HEK293 (cell line): ENCODE measurements around the gene FHIT.

Experiments
- CTCF ChIA-PET: fragments of 350-600 bp; formaldehyde crosslinking; extraction: SDS; loops from one replicate; lab custom pipeline; 2021; ENCODE audit warnings: antibody characterized with exemption; lab: Yijun Ruan, JAX
- POLR2A ChIA-PET: fragments of 300-600 bp; formaldehyde crosslinking; extraction: SDS; loops from one replicate; lab custom pipeline; 2020; ENCODE audit warnings: antibody characterized with exemption, inconsistent platforms; lab: Yijun Ruan, JAX
- H3K27ac ChIP-seq: fragments of 200-500 bp; sonication (Bioruptor generic); 2 replicates; pipeline ENCODE4 v1.5.1; 2014; ENCODE audit warnings: low read depth, low read length, control low read depth, inconsistent platforms; ENCODE audit errors: extremely low read depth
- H3K36me3 ChIP-seq, 2 experiments: fragments of 200-500 bp in 1 of 2; sonication (Bioruptor generic) in 1 of 2; 1 replicate in 1 of 2; 2 replicates in 1 of 2; pipeline ENCODE4 v1.5.1; 2014 to 2017; ENCODE audit warnings: inconsistent platforms in 2 of 2, low read length in 2 of 2; ENCODE audit not compliant: control insufficient read depth in 2 of 2, insufficient read depth in 1 of 2
- H3K4me1 ChIP-seq: fragments of 200-500 bp; sonication (Bioruptor generic); 2 replicates; pipeline ENCODE4 v1.5.1; 2014; ENCODE audit warnings: mild to moderate bottlenecking, low read length, inconsistent platforms; ENCODE audit not compliant: control insufficient read depth, insufficient read depth
- H3K4me3 ChIP-seq: 2 replicates; pipeline ENCODE4 v1.5.1; 2011; ENCODE audit warnings: low read depth, mild to moderate bottlenecking, control low read depth, low read length, moderate library complexity
- H3K9me3 ChIP-seq: fragments of 200-500 bp; sonication (Bioruptor generic); 2 replicates; pipeline ENCODE4 v1.5.1; 2014; ENCODE audit warnings: low read depth, low read length, inconsistent platforms; ENCODE audit not compliant: control insufficient read depth, insufficient read depth
- FEZF1 ChIP-seq: fragments of 450-650 bp; formaldehyde crosslinking; IDR thresholded peaks from 2 replicates; pipeline ENCODE4 v1.5.1; 2016; ENCODE audit warnings: missing biosample characterization, missing genetic modification characterization
- GLI4 ChIP-seq: fragments of 450-650 bp; formaldehyde crosslinking; IDR thresholded peaks from 2 replicates; pipeline ENCODE4 v1.5.1; 2016; ENCODE audit warnings: missing biosample characterization, missing genetic modification characterization
- HOXA7 ChIP-seq: sonication (generic); formaldehyde crosslinking; IDR thresholded peaks from 2 replicates; pipeline ENCODE4 v1.8.1; 2022; ENCODE audit warnings: missing genetic modification reagents, borderline replicate concordance
- MZF1 ChIP-seq: fragments of 450-650 bp; formaldehyde crosslinking; IDR thresholded peaks from 2 replicates; pipeline ENCODE4 v1.5.1; 2017; ENCODE audit warnings: missing biosample characterization, missing genetic modification characterization, borderline replicate concordance
- OVOL3 ChIP-seq: fragments of 450-650 bp; formaldehyde crosslinking; IDR thresholded peaks from 2 replicates; pipeline ENCODE4 v1.5.1; 2016; ENCODE audit warnings: missing biosample characterization, missing genetic modification characterization
- PRDM1 ChIP-seq: fragments of 450-650 bp; formaldehyde crosslinking; IDR thresholded peaks from 2 replicates; pipeline ENCODE4; 2016; ENCODE audit warnings: missing biosample characterization, missing genetic modification characterization
- YY2 ChIP-seq: fragments of 450-650 bp; formaldehyde crosslinking; IDR thresholded peaks from 2 replicates; pipeline ENCODE4 v1.5.1; 2016; ENCODE audit warnings: missing biosample characterization, missing genetic modification characterization
- ZBTB26 ChIP-seq: fragments of 450-650 bp; formaldehyde crosslinking; optimal IDR thresholded peaks from 2 replicates; pipeline ENCODE3; 2016; ENCODE audit warnings: missing biosample characterization, mild to moderate bottlenecking, missing genetic modification characterization
- ZBTB7A ChIP-seq: fragments of 450-650 bp; formaldehyde crosslinking; IDR thresholded peaks from 2 replicates; pipeline ENCODE4 v1.5.1; 2016; ENCODE audit warnings: low read depth, missing biosample characterization, missing genetic modification characterization
- ZFP37 ChIP-seq: fragments of 450-650 bp; formaldehyde crosslinking; IDR thresholded peaks from 2 replicates; pipeline ENCODE4 v1.5.1; 2016; ENCODE audit warnings: missing biosample characterization, missing genetic modification characterization
- ZIC2 ChIP-seq: fragments of 450-650 bp; formaldehyde crosslinking; IDR thresholded peaks from 2 replicates; pipeline ENCODE4 v1.5.1; 2016; ENCODE audit warnings: missing biosample characterization, missing genetic modification characterization
- ZNF140 ChIP-seq: fragments of 450-650 bp; formaldehyde crosslinking; IDR thresholded peaks from 2 replicates; pipeline ENCODE4 v1.5.1; 2016; ENCODE audit warnings: missing biosample characterization, missing genetic modification characterization
- ZNF175 ChIP-seq: fragments of 450-650 bp; formaldehyde crosslinking; IDR thresholded peaks from 2 replicates; pipeline ENCODE4 v1.5.1; 2016; ENCODE audit warnings: missing biosample characterization, missing genetic modification characterization
- ZNF184 ChIP-seq: fragments of 450-650 bp; IDR thresholded peaks from 2 replicates; pipeline ENCODE4 v1.5.1; 2018; ENCODE audit warnings: missing biosample characterization, mild to moderate bottlenecking, missing genetic modification characterization
- ZNF221 ChIP-seq: fragments of 450-650 bp; formaldehyde crosslinking; IDR thresholded peaks from 2 replicates; pipeline ENCODE4 v1.5.1; 2017; ENCODE audit warnings: missing biosample characterization, missing genetic modification characterization, borderline replicate concordance
- ZNF26 ChIP-seq: fragments of 450-650 bp; formaldehyde crosslinking; IDR thresholded peaks from 2 replicates; pipeline ENCODE4 v1.5.1; 2016; ENCODE audit warnings: missing biosample characterization, missing genetic modification characterization
- ZNF266 ChIP-seq: fragments of 450-650 bp; formaldehyde crosslinking; IDR thresholded peaks from 2 replicates; pipeline ENCODE4 v1.5.1; 2016; ENCODE audit warnings: missing biosample characterization, missing genetic modification characterization, low read depth
- ZNF274 ChIP-seq, 2 experiments: fragments of 200-500 bp in 1 of 2; fragments of 450-650 bp in 1 of 2; sonication (Bioruptor generic) in 1 of 2; formaldehyde crosslinking in 1 of 2; IDR thresholded peaks; 2 replicates each; pipeline versions ENCODE4 v1.5.1 to v1.6.1; 2014 to 2016; ENCODE audit warnings: borderline replicate concordance in 1 of 2, inconsistent platforms in 1 of 2, low read length in 1 of 2, missing biosample characterization in 1 of 2, missing genetic modification characterization in 1 of 2
- ZNF292 ChIP-seq: fragments of 450-650 bp; formaldehyde crosslinking; IDR thresholded peaks from 2 replicates; pipeline ENCODE4 v1.5.1; 2016; ENCODE audit warnings: low read depth, missing biosample characterization, missing genetic modification characterization, borderline replicate concordance
- ZNF324 ChIP-seq: fragments of 450-650 bp; formaldehyde crosslinking; IDR thresholded peaks from 2 replicates; pipeline ENCODE4 v1.5.1; 2016; ENCODE audit warnings: missing biosample characterization, missing genetic modification characterization
- ZNF37A ChIP-seq: fragments of 450-650 bp; IDR thresholded peaks from 2 replicates; pipeline ENCODE4 v1.5.1; 2018; ENCODE audit warnings: missing biosample characterization, missing genetic modification characterization
- ZNF394 ChIP-seq: fragments of 450-650 bp; formaldehyde crosslinking; IDR thresholded peaks from 2 replicates; pipeline ENCODE4 v1.5.1; 2016; ENCODE audit warnings: missing biosample characterization, missing genetic modification characterization, mild to moderate bottlenecking, moderate library complexity, borderline replicate concordance
- ZNF501 ChIP-seq: fragments of 450-650 bp; formaldehyde crosslinking; IDR thresholded peaks from 2 replicates; pipeline ENCODE4 v1.5.1; 2016; ENCODE audit warnings: missing biosample characterization, missing genetic modification characterization
- ZNF521 ChIP-seq: fragments of 450-650 bp; formaldehyde crosslinking; IDR thresholded peaks from 2 replicates; pipeline ENCODE4 v1.5.1; 2017; ENCODE audit warnings: missing biosample characterization, mild to moderate bottlenecking, missing genetic modification characterization
- ZNF701 ChIP-seq: fragments of 450-650 bp; formaldehyde crosslinking; IDR thresholded peaks from 2 replicates; pipeline ENCODE4 v1.5.1; 2016; ENCODE audit warnings: missing biosample characterization, missing genetic modification characterization
- ZNF747 ChIP-seq: fragments of 450-650 bp; formaldehyde crosslinking; IDR thresholded peaks from 2 replicates; pipeline ENCODE4 v1.5.1; 2016; ENCODE audit warnings: missing biosample characterization, missing genetic modification characterization
- ZNF837 ChIP-seq: fragments of 450-650 bp; formaldehyde crosslinking; IDR thresholded peaks from 2 replicates; pipeline ENCODE4 v1.5.1; 2016; ENCODE audit warnings: missing biosample characterization, missing genetic modification characterization
- TF ChIP-seq, protein P1 (sequence below): fragments of 450-650 bp; formaldehyde crosslinking; IDR thresholded peaks from 2 replicates; pipeline ENCODE4 v1.5.1; 2016; ENCODE audit warnings: missing biosample characterization, missing genetic modification characterization
- TF ChIP-seq, protein P2 (sequence below): fragments of 450-650 bp; formaldehyde crosslinking; IDR thresholded peaks from 2 replicates; pipeline ENCODE4 v1.5.1; 2016; ENCODE audit warnings: missing biosample characterization, missing genetic modification characterization, borderline replicate concordance

Gene FHIT

DNA sequence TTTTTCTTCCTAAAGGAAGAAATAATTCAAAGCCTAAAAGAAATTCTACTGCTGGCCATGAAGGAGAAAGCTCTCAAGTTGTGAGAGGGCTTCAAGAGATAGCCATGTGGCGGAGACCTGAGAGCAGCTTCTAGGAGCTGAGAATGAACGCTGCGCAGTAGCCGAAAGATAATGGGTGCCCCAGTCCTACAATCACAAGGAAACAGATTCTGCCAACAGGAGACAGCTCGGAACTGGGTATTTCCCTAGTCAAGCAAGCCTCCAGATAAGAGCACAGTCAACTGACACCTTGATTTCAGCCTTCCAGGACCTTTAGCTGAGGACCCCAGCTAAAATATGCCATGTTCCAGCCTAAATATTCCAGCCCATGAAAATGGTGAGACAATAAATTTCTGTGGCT, 824.1 kb downstream of the FHIT start:
- Histone ChIP-seq H3K4me1 (no peaks in the 10 kb centered on the region), H3K4me3 (no peak overlapping the region), H3K27ac (no peak overlapping the region), H3K36me3 (no peaks in the 10 kb centered on the region), H3K9me3 (no peaks in the 10 kb centered on the region)
- TF ChIP-seq ZFP37 (tag by site-specific recombination) (no peak), ZNF37A (no peak), ZNF140 (tag by site-specific recombination) (no peak), ZNF747 (tag by site-specific recombination) (no peak), ZNF221 (no peak), ZNF837 (no peak), ZNF324 (tag by site-specific recombination) (no peak), GLI4 (tag by site-specific recombination) (no peak), MZF1 (tag by site-specific recombination) (no peak), ZBTB7A (tag by site-specific recombination) (no peak), YY2 (no peak), ZNF501 (no peak), ZNF292 (tag by site-specific recombination) (no peak), ZNF175 (tag by site-specific recombination) (no peak), ZIC2 (tag by site-specific recombination) (no peak), ZNF701 (tag by site-specific recombination) (no peak)
- CTCF ChIA-PET, result no interaction called here
- POLR2A ChIA-PET, result no interaction called here

- ChIA-PET CTCF (no interaction called here), POLR2A (no interaction called here)
- H3K4me1 ChIP-seq, result no peaks in the 10 kb centered on the region
- H3K27ac ChIP-seq, result no peak overlapping the region
- no peaks in the 10 kb centered on the region for H3K36me3 ChIP-seq
- no peak overlapping the region for H3K4me3 ChIP-seq
- H3K9me3 ChIP-seq, result no peaks in the 10 kb centered on the region
- TF ChIP-seq ZNF266, result no peak
- TF ChIP-seq OVOL3 (tag by site-specific recombination), result no peak
- no peak for TF ChIP-seq PRDM1
- TF ChIP-seq ZNF274 (IDR thresholded peaks at IDR 0.05; ENCODE audit: low read length), result no peak
- TF ChIP-seq ZNF274 (tag by site-specific recombination; IDR thresholded peaks at IDR 0.05; ENCODE audit: borderline replicate concordance), result no peak
- no peak for TF ChIP-seq ZBTB26
- no peak for TF ChIP-seq ZNF184 (tag by site-specific recombination)
- no peak for TF ChIP-seq ZNF521 (tag by site-specific recombination)
- no peak for TF ChIP-seq FEZF1
- TF ChIP-seq HOXA7 (CRISPR knock-in tag), result no peak
- TF ChIP-seq, protein P1, sequence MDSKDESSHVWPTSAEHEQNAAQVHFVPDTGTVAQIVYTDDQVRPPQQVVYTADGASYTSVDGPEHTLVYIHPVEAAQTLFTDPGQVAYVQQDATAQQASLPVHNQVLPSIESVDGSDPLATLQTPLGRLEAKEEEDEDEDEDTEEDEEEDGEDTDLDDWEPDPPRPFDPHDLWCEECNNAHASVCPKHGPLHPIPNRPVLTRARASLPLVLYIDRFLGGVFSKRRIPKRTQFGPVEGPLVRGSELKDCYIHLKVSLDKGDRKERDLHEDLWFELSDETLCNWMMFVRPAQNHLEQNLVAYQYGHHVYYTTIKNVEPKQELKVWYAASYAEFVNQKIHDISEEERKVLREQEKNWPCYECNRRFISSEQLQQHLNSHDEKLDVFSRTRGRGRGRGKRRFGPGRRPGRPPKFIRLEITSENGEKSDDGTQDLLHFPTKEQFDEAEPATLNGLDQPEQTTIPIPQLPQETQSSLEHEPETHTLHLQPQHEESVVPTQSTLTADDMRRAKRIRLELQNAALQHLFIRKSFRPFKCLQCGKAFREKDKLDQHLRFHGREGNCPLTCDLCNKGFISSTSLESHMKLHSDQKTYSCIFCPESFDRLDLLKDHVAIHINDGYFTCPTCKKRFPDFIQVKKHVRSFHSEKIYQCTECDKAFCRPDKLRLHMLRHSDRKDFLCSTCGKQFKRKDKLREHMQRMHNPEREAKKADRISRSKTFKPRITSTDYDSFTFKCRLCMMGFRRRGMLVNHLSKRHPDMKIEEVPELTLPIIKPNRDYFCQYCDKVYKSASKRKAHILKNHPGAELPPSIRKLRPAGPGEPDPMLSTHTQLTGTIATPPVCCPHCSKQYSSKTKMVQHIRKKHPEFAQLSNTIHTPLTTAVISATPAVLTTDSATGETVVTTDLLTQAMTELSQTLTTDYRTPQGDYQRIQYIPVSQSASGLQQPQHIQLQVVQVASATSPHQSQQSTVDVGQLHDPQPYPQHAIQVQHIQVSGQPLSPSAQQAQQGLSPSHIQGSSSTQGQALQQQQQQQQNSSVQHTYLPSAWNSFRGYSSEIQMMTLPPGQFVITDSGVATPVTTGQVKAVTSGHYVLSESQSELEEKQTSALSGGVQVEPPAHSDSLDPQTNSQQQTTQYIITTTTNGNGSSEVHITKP (tag by site-specific recombination), result no peak
- no peak for TF ChIP-seq ZNF394 (tag by site-specific recombination)
- no peak for TF ChIP-seq ZFP37 (tag by site-specific recombination)
- no peak for TF ChIP-seq ZNF26 (tag by site-specific recombination)
- TF ChIP-seq, protein P2, sequence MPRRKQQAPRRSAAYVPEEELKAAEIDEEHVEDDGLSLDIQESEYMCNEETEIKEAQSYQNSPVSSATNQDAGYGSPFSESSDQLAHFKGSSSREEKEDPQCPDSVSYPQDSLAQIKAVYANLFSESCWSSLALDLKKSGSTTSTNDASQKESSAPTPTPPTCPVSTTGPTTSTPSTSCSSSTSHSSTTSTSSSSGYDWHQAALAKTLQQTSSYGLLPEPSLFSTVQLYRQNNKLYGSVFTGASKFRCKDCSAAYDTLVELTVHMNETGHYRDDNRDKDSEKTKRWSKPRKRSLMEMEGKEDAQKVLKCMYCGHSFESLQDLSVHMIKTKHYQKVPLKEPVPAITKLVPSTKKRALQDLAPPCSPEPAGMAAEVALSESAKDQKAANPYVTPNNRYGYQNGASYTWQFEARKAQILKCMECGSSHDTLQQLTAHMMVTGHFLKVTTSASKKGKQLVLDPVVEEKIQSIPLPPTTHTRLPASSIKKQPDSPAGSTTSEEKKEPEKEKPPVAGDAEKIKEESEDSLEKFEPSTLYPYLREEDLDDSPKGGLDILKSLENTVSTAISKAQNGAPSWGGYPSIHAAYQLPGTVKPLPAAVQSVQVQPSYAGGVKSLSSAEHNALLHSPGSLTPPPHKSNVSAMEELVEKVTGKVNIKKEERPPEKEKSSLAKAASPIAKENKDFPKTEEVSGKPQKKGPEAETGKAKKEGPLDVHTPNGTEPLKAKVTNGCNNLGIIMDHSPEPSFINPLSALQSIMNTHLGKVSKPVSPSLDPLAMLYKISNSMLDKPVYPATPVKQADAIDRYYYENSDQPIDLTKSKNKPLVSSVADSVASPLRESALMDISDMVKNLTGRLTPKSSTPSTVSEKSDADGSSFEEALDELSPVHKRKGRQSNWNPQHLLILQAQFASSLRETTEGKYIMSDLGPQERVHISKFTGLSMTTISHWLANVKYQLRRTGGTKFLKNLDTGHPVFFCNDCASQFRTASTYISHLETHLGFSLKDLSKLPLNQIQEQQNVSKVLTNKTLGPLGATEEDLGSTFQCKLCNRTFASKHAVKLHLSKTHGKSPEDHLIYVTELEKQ (tag by site-specific recombination), result no peak
These were observed 826.3 kb downstream of the FHIT start for GRCh38 chr3:60424942-60425341.
